Neuron (in vitro differentiated cells): ENCODE data around the gene RGS7.
"Not testable (repeated sequence)": the region's sequence is repeated elsewhere in the genome, so short reads cannot be mapped to it uniquely, and the experiment has no call there.

ENCODE experiments used
- H2AFZ ChIP-seq: one replicate; pipeline ENCODE4 v1.6.1; 2013; ENCODE audit warnings: low read depth, mild to moderate bottlenecking, inconsistent platforms, low read length, moderate library complexity
- H3K27me3 ChIP-seq: one replicate; pipeline ENCODE4 v1.6.1; 2013; ENCODE audit warnings: low read length; ENCODE audit not compliant: insufficient read depth
- H3K36me3 ChIP-seq: one replicate; pipeline ENCODE4 v1.6.1; 2013; ENCODE audit warnings: low read length; ENCODE audit not compliant: insufficient read depth
- H3K4me1 ChIP-seq: one replicate; pipeline ENCODE4 v1.6.1; 2013; ENCODE audit warnings: low read length; ENCODE audit not compliant: insufficient read depth
- H3K4me3 ChIP-seq: 2 replicates; pipeline ENCODE4 v1.5.1; 2013; ENCODE audit warnings: mild to moderate bottlenecking, low read length, moderate library complexity
- H3K9me3 ChIP-seq: one replicate; pipeline ENCODE4 v1.6.1; 2013; ENCODE audit warnings: low read length

The RGS7 gene

GRCh38 chr1:241323514-241324195, 33.4 kb downstream of the RGS7 start:
- Histone ChIP-seq H3K36me3 (no peaks in the 10 kb centered on the region), H3K9me3 (no peaks in the 10 kb centered on the region), H3K27me3 (no peaks in the 10 kb centered on the region), H2AFZ (no peak overlapping the region), H3K4me1 (no peaks in the 10 kb centered on the region), H3K4me3 (no peak overlapping the region)

DNA sequence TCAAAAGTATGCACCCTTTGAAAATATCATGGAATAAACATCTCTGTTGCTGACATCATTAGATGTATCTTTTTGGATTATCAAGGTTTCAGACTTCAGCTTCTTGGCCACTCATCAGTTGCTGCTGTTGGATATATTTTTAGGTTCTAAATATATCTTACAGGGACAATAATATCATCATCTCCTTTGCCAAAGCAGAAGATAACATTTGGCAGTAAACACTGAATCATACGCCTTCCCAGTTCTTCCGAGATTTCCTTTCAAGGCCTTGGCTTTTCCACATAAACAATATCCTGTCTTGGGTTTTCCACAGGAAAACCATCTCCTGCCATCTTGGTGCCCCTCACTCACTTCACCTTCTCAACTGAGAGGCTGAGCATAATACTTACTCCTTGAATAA, 39.3 kb downstream of the RGS7 start:
- Histone ChIP-seq H3K27me3 (no peaks in the 10 kb centered on the region), H3K4me1 (no peaks in the 10 kb centered on the region), H3K9me3 (no peaks in the 10 kb centered on the region), H2AFZ (no peak overlapping the region), H3K4me3 (no peak overlapping the region), H3K36me3 (no peaks in the 10 kb centered on the region)

DNA sequence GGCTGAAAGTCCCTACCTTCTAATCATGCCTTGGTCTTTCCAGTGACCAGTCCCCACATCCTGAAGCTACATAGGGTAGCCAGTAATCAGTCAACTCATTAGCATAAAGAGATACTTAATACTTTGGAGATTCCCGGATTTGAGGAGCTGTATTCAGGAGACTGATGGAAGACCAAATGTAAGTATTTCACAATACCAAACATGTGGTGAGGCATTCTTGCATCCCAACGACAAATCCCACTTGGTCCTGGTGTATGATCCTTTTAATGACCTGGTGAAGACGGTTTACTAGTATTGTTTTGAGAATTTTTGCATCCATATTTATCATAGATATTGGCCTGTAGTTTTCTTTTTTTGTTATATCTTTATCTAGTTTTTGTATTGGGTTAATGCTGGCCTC, 40.6 kb downstream of the RGS7 start:
- Histone ChIP-seq H3K9me3 (no peaks in the 10 kb centered on the region), H3K36me3 (no peaks in the 10 kb centered on the region), H3K4me3 (no peak overlapping the region), H3K4me1 (no peaks in the 10 kb centered on the region), H2AFZ (no peak overlapping the region), H3K27me3 (no peaks in the 10 kb centered on the region)

DNA sequence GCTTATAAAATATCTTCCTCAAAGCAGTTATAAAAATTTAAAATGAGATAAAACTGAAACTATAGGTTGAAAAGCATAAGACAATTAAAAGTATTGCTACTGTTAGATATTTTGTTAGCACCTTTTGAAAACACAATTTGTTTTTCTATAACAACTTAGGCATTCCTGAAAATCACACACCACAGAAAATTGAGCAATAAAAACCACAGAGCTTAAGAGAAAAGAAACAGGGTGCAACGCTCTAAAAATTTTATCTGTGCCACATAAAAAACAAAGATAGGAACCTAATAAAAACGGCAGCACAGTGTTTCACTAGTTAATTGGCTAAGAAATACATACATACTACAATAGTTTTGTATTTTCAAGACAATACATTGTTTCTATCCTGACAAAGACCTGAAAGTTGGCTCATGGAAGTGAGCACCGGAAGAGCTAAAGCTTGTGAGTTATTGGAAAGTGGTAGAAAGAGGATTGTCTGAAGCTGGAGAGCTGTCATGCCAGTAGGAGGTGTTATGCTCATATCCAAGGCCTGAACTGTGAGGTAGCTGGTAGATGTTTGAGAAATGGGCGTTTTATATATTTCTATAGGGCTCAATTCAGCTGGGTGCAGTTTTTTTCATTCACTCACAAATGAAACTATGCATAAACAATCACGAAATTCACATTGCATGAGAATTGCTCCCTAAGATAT, 45.8 kb downstream of the RGS7 start:
- Histone ChIP-seq H3K4me3 (no peak overlapping the region), H3K9me3 (no peaks in the 10 kb centered on the region), H2AFZ (no peak overlapping the region), H3K36me3 (no peaks in the 10 kb centered on the region), H3K4me1 (peaks cover 16% of the 10 kb centered on the region), H3K27me3 (no peaks in the 10 kb centered on the region)

DNA sequence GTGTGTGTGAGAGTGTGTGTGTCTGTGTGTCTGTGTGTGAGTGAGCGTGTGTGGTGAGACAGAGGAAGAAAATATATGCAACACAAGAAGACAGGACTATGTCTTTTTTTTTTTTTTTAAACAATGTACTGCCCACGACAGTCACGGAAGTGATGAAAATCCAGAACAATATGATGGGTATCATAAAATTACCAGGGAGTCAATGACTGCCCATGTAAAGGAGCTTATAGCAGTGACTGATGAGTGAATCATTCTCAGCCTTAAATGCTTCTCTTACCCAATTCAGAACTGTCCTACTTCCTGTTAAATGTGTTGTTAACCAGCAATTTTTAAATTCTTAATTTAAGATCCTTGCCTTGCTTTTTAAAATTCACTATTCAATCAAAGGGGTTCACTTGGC, 46.6 kb downstream of the RGS7 start:
- H3K27me3 ChIP-seq, result no peaks in the 10 kb centered on the region
- H3K4me3 ChIP-seq, result no peak overlapping the region
- H2AFZ ChIP-seq, result no peak overlapping the region
- H3K36me3 ChIP-seq, result no peaks in the 10 kb centered on the region
- H3K9me3 ChIP-seq, result no peaks in the 10 kb centered on the region
- peaks cover 16% of the 10 kb centered on the region for H3K4me1 ChIP-seq

DNA sequence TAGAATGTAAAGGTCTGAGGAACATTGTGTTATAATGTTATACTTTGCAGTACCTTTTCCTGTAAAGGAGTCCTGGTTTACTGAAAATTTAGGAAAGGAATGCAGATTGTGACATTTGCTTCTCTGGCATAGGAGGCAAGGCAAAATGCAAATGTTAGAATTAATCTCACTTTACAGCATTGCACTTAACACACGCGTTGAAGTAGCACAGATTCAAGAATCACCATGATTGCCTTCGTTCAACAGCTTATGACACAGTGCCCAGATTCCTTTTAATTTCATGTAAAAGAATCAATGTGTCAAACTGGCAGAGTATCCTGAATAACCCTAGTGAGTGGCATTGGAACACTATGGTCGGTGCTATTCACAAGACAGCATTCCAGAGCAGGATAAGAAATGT, 47.4 kb downstream of the RGS7 start:
- Histone ChIP-seq H2AFZ (no peak overlapping the region), H3K4me1 (peaks cover 16% of the 10 kb centered on the region), H3K9me3 (no peaks in the 10 kb centered on the region), H3K27me3 (no peaks in the 10 kb centered on the region), H3K4me3 (no peak overlapping the region), H3K36me3 (no peaks in the 10 kb centered on the region)

DNA sequence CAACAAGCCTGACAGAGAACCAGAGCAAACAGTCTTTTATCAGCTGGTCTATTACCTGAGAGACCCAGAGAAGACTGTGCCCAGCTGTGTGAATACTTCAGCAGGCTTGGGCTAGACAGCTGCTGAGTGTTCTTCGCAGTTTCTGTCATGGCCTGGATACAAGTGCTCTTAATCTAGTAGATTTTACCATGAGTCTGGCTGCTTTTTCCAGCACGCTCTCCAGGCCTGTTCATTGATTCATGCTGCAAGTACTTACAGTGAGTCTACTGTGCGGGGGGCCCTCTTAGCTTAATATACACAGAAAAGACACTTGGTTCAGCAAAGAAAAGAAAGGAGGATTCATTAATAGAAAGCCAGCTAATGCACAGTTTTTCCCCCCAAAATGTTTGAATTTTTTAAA, 48.5 kb downstream of the RGS7 start:
- H3K4me3 ChIP-seq, result no peak overlapping the region
- H2AFZ ChIP-seq, result no peak overlapping the region
- H3K9me3 ChIP-seq, result no peaks in the 10 kb centered on the region
- no peaks in the 10 kb centered on the region for H3K27me3 ChIP-seq
- no peaks in the 10 kb centered on the region for H3K36me3 ChIP-seq
- H3K4me1 ChIP-seq, result peaks cover 16% of the 10 kb centered on the region

- Histone ChIP-seq H3K9me3 (no peaks in the 10 kb centered on the region), H3K4me3 (no peak overlapping the region)
Measured at GRCh38 chr1:241308011-241308410, 49.0 kb downstream of the RGS7 start.

DNA sequence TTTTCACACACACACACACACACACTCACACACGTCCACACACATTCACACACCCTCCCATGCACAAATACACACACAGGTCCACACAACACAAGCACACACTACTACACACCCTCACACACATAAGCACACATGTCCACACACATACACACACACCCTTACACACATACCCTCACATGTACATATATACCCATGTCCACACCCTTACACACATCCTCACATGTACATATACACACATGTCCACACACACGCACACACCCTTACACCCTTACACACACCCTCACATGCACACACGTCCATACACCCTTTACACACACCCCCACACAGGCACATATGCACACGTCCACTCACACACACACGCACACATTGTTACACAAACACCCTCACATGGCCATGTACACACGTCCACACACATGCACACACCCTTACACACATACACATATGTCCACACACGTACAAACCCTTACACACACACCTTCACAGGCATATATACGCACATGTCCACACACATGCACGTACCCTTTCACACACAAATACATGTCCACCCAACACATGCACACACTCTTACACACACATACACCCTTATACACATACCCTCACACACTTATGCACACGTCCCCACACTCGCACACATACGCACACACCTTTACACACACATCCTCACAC, 50.7 kb downstream of the RGS7 start:
- Histone ChIP-seq H3K36me3 (no peaks in the 10 kb centered on the region), H3K4me1 (peaks cover 16% of the 10 kb centered on the region), H3K27me3 (no peaks in the 10 kb centered on the region), H3K4me3 (no peak overlapping the region), H3K9me3 (no peaks in the 10 kb centered on the region), H2AFZ (no peak overlapping the region)

More at GRCh38 chr1:241308011-241308410, 49.0 kb downstream of the RGS7 start:
- no peaks in the 10 kb centered on the region for H3K36me3 ChIP-seq
- H3K27me3 ChIP-seq, result no peaks in the 10 kb centered on the region
- H3K4me1 ChIP-seq, result peaks cover 16% of the 10 kb centered on the region
- H2AFZ ChIP-seq, result no peak overlapping the region

GRCh38 chr1:241302024-241302423, 55.0 kb downstream of the RGS7 start:
- not testable (repeated sequence) for H3K4me3 ChIP-seq, H3K4me1 ChIP-seq, H3K27me3 ChIP-seq, H3K36me3 ChIP-seq, H3K9me3 ChIP-seq, H2AFZ ChIP-seq

DNA sequence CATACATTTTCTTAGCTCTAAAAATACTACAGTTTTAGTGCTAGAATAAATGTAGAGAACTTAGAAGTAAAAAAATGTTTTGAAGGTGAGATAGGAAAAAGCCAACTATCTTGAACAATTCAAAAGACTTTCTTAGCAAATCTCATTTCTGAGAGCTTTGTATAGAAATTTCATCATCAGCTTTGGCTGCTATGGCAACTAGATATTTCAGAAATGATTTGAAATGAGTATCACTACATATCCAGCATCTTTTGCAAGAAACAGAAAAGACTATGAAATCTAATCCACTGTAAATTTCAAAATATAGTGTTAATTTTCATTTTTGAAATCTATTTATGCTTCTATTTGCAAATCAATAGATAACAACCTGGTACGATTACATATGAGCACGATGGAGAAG, 57.7 kb downstream of the RGS7 start:
- Histone ChIP-seq H3K9me3 (no peaks in the 10 kb centered on the region), H2AFZ (no peak overlapping the region), H3K4me3 (no peak overlapping the region), H3K27me3 (no peaks in the 10 kb centered on the region), H3K4me1 (no peaks in the 10 kb centered on the region), H3K36me3 (no peaks in the 10 kb centered on the region)

DNA sequence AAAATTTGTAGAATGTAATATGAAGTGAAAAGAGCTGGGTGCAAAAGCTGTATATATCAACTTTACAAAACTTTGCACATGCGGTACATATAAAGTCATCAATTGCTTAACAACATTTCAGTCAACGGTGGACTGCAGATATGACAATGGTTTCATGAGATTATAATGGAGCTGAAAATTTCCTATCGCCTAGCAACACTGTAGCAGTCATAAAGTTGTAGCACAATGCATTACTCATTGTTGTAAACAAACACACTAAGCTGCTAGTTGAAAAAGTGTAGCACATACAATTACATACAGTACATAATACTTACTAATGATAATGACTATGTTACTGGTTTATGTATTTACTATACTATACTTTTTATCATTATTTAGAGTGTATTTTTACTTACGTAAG, 64.0 kb downstream of the RGS7 start:
- Histone ChIP-seq H3K4me3 (no peak overlapping the region), H2AFZ (no peak overlapping the region), H3K9me3 (no peaks in the 10 kb centered on the region), H3K27me3 (no peaks in the 10 kb centered on the region), H3K36me3 (no peaks in the 10 kb centered on the region), H3K4me1 (no peaks in the 10 kb centered on the region)

DNA sequence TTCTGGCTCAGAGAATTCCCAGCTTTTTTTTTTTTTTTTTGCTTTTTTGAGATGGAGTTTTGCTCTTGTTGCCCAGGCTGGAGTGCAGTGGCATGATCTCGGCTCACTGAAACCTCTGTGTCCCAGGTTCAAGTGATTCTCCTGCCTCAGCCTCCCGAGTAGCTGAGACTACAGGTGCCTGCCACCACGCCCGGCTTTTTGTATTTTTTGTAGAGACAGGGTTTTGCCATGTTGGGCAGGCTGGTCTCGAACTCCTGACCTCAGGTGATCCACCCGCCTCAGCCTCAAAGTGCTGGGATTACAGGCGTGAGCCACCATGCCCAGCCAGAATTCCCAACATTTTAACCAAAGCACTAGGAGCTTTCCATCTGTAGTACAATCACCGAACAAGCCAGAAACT, 65.5 kb downstream of the RGS7 start:
- H2AFZ ChIP-seq, H3K27me3 ChIP-seq, H3K9me3 ChIP-seq, H3K4me1 ChIP-seq, H3K36me3 ChIP-seq, H3K4me3 ChIP-seq: not testable (repeated sequence)
